HuH-7 (cell line): ENCODE data around the gene FRMD7.

Experiments
- DNase-seq: peaks from one replicate; pipeline ENCODE4 v3.0.0; 2011; ENCODE audit warnings: low spot score

Gene FRMD7

GRCh38 chrX:132033166-132033565 is 94.7 kb downstream of the FRMD7 start:
- no peak for DNase-seq

GRCh38 chrX:132031867-132032266 is 96.0 kb downstream of the FRMD7 start:
- DNase-seq = no peak

GRCh38 chrX:132030264-132030663 is 97.6 kb downstream of the FRMD7 start:
- DNase-seq = no peak
